Measurements from ENCODE around the gene ZNF318.

- TF ChIP-seq CTCF (conservative IDR thresholded peaks at IDR 0.05 in 1 of 2, IDR thresholded peaks at IDR 0.05 in 1 of 2; ENCODE audit: extremely low read depth in 1 of 2, insufficient read depth in 1 of 2, low read depth in 1 of 2, low read length in 2 of 2), result no peak
- TF ChIP-seq EZH2 (IDR thresholded peaks at IDR 0.05; ENCODE audit: borderline replicate concordance, low read length), result no peak
Measured at GRCh38 chr6:43301081-43301870, 68.2 kb downstream of the ZNF318 start.

Data from mammary epithelial cell (primary cell).